ENCODE data around the gene PHLPP1.

DNA sequence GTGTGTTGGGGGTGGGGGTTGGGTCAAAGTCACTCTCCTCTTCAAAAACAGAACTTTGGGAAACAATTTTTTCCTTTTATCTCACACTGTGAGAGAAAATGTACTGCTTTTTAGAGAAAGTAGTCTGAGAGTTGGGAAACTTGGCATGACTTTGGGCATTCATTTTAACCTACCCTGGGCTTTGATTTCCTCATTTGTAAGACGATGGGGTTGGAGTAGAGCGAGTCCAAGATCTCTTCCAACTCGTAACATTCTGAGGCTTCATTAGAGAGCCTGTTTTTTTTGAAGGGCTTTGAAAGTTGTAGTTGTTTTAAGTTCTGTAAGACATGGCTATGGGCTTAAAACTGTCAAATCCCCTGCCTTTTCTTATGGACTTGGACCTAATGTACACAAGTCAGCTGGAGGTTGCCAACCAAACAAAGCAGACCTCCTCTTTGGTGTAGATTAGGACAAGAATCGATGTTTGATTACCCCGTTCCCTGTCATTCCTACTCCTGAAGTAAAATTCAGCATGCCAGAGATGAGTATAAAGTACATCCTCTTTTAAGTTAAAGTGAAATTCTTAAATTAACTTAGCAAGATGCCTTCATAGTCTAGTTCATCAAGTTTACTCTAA lies 8.4 kb downstream of the PHLPP1 start:
- no peak for TF ChIP-seq POLR2A (IDR thresholded peaks at IDR 0.05; ENCODE audit: low read depth, low read length)
- TF ChIP-seq BHLHE40 (IDR thresholded peaks at IDR 0.05; ENCODE audit: low read depth, low read length), result no peak
- TF ChIP-seq, protein P1, sequence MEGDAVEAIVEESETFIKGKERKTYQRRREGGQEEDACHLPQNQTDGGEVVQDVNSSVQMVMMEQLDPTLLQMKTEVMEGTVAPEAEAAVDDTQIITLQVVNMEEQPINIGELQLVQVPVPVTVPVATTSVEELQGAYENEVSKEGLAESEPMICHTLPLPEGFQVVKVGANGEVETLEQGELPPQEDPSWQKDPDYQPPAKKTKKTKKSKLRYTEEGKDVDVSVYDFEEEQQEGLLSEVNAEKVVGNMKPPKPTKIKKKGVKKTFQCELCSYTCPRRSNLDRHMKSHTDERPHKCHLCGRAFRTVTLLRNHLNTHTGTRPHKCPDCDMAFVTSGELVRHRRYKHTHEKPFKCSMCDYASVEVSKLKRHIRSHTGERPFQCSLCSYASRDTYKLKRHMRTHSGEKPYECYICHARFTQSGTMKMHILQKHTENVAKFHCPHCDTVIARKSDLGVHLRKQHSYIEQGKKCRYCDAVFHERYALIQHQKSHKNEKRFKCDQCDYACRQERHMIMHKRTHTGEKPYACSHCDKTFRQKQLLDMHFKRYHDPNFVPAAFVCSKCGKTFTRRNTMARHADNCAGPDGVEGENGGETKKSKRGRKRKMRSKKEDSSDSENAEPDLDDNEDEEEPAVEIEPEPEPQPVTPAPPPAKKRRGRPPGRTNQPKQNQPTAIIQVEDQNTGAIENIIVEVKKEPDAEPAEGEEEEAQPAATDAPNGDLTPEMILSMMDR (conservative IDR thresholded peaks at IDR 0.05; ENCODE audit: low read depth, low read length), result no peak
- TF ChIP-seq MXI1 (IDR thresholded peaks at IDR 0.05; ENCODE audit: borderline replicate concordance, low read depth, low read length), result no peak
- TF ChIP-seq, protein P2, sequence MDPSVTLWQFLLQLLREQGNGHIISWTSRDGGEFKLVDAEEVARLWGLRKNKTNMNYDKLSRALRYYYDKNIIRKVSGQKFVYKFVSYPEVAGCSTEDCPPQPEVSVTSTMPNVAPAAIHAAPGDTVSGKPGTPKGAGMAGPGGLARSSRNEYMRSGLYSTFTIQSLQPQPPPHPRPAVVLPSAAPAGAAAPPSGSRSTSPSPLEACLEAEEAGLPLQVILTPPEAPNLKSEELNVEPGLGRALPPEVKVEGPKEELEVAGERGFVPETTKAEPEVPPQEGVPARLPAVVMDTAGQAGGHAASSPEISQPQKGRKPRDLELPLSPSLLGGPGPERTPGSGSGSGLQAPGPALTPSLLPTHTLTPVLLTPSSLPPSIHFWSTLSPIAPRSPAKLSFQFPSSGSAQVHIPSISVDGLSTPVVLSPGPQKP (IDR thresholded peaks at IDR 0.05; ENCODE audit: borderline replicate concordance, low read depth, low read length), result no peak

Data from IMR-90 (cell line).